GM12891 (cell line): Measurements from ENCODE around the gene B3GNT4.

Experiments used
- DNase-seq: peaks from one replicate; pipeline ENCODE4 v3.0.0; 2011; ENCODE audit warnings: low spot score; ENCODE audit not compliant: insufficient read length
- FAIRE-seq: peaks from 2 replicates; lab custom pipeline; 2011; peaks lifted over from hg19 to GRCh38; lab: Jason Lieb, UNC
- PAX5 ChIP-seq: IDR thresholded peaks from 2 replicates; pipeline ENCODE4 v1.6.1; 2011; ENCODE audit warnings: low read length, moderate library complexity, mild to moderate bottlenecking; ENCODE audit not compliant: insufficient read depth, severe bottlenecking
- POLR2A ChIP-seq: IDR thresholded peaks from 2 replicates; pipeline ENCODE4 v1.6.1; 2011; ENCODE audit warnings: low read depth, low read length, control low read depth
- POLR2AphosphoS5 ChIP-seq: IDR thresholded peaks from 2 replicates; pipeline ENCODE4 v1.6.1; 2011; ENCODE audit warnings: low read depth, low read length, control low read depth
- POU2F2 ChIP-seq: IDR thresholded peaks from 2 replicates; pipeline ENCODE4 v1.6.1; 2011; ENCODE audit warnings: low read depth, mild to moderate bottlenecking, control low read depth, low read length, moderate library complexity
- SPI1 ChIP-seq: IDR thresholded peaks from 2 replicates; pipeline ENCODE4 v1.6.1; 2011; ENCODE audit warnings: low read depth, low read length, control low read depth
- TAF1 ChIP-seq: IDR thresholded peaks from 2 replicates; pipeline ENCODE4 v1.6.1; 2011; ENCODE audit warnings: low read depth, low read length, control low read depth

Gene B3GNT4

GRCh38 chr12:122206976-122207375, 3.5 kb downstream of the B3GNT4 start:
- FAIRE-seq (no peak), DNase-seq (no peak)
- TF ChIP-seq TAF1: no peak
- TF ChIP-seq PAX5: no peak
- no peak; the same call in 1 of the 2 replicates for TF ChIP-seq POLR2AphosphoS5
- no peak for TF ChIP-seq POLR2A

- DNase-seq (no peak), FAIRE-seq (no peak)
- TF ChIP-seq TAF1 (no peak), PAX5 (no peak), POLR2A (no peak), POLR2AphosphoS5 (no peak)
Measured at GRCh38 chr12:122207391-122207790, 3.9 kb downstream of the B3GNT4 start.

- no peak for TF ChIP-seq POU2F2
- no peak for TF ChIP-seq SPI1
- TF ChIP-seq POLR2AphosphoS5: no peak
- TF ChIP-seq POLR2A: no peak
- DNase-seq (no peak), FAIRE-seq (no peak)
Measured at GRCh38 chr12:122208073-122208820, 4.7 kb downstream of the B3GNT4 start.

GRCh38 chr12:122215771-122216170, 12.3 kb downstream of the B3GNT4 start:
- DNase-seq (no peak), FAIRE-seq (no peak)
- TF ChIP-seq SPI1: no peak
- no peak for TF ChIP-seq POU2F2
- no peak for TF ChIP-seq TAF1
- TF ChIP-seq POLR2AphosphoS5: no peak
- TF ChIP-seq PAX5: no peak
- TF ChIP-seq POLR2A: no peak

- no peak for FAIRE-seq
- no peak for TF ChIP-seq POU2F2
- TF ChIP-seq POLR2AphosphoS5: no peak
- no peak for TF ChIP-seq POLR2A
- TF ChIP-seq TAF1: no peak
- TF ChIP-seq PAX5: no peak
- TF ChIP-seq SPI1: no peak
- DNase-seq: no peak
Measured at GRCh38 chr12:122216445-122216844, 12.9 kb downstream of the B3GNT4 start.

GRCh38 chr12:122225683-122226365, 22.3 kb downstream of the B3GNT4 start, which contains the start of gene DIABLO:
Gene DIABLO, minus strand, starts transcription at chr12:122226052. Its CDS starts 38 bp downstream, at chr12:122226014.
- TF ChIP-seq POLR2AphosphoS5: peak; percentile 92
- peak; percentile 70; the same call in 1 of the 2 replicates for TF ChIP-seq POU2F2
- TF ChIP-seq TAF1: peak; percentile 97
- 0 out of 2 replicates have a peak, but pooled peaks have one; percentile 14 for TF ChIP-seq SPI1
- TF ChIP-seq POLR2A: peak; percentile 90
- no peak for TF ChIP-seq PAX5
- DNase-seq (peak; percentile 94), FAIRE-seq (peak; percentile 100)

- DNase-seq (no peak), FAIRE-seq (no peak)
- TF ChIP-seq POLR2AphosphoS5 (no peak), SPI1 (no peak), TAF1 (no peak), POU2F2 (no peak), PAX5 (no peak), POLR2A (no peak)
Measured at GRCh38 chr12:122226366-122227125, 23.0 kb downstream of the B3GNT4 start.

- TF ChIP-seq POLR2A: no peak
- TF ChIP-seq POLR2AphosphoS5: no peak
- TF ChIP-seq TAF1: no peak
- no peak for DNase-seq
Measured at GRCh38 chr12:122227341-122227740, 23.8 kb downstream of the B3GNT4 start.

GRCh38 chr12:122228092-122228491, 24.6 kb downstream of the B3GNT4 start:
- TF ChIP-seq POLR2A (no peak), POLR2AphosphoS5 (no peak), TAF1 (no peak), POU2F2 (no peak), SPI1 (no peak), PAX5 (no peak)
- FAIRE-seq (no peak), DNase-seq (no peak)

More at GRCh38 chr12:122227341-122227740, 23.8 kb downstream of the B3GNT4 start:
- FAIRE-seq: no peak
